HT-29 (cell line): Measurements from ENCODE around the gene CFHR2. TPM values are rescaled to one million over a fixed set of nuclear protein-coding genes. Genes with fewer than 3 reads are reported as not detected.
"Not testable (repeated sequence)": the region's sequence is repeated elsewhere in the genome, so short reads cannot be mapped to it uniquely, and the experiment has no call there.

Experiments
- DNase-seq: peaks from one replicate; pipeline ENCODE4 v3.0.0-alpha.2; 2015; ENCODE audit warnings: low spot score
- total RNA-seq: library from RNA; depleted of rRNA; stranded (reverse); fragments of >200 nt; shearing (Covaris generic); gene quantifications from 2 replicates; pipeline ENCODE4 v1.2.3, GENCODE V29; 2014; rRNA removed

Gene CFHR2
- total RNA-seq = not detected in 2 replicates

GRCh38 chr1:196943568-196943967, at the start of gene CFHR2:
Gene CFHR2 (plus strand): TSS chr1:196943738. CDS start chr1:196943881, 143 bp downstream.
- DNase-seq = not testable (repeated sequence)

- no peak for DNase-seq
These were observed 47.2 kb upstream of the CFHR2 start for GRCh38 chr1:196896355-196896754.

- no peak for DNase-seq
These were observed 46.2 kb upstream of the CFHR2 start for GRCh38 chr1:196897158-196897828.

GRCh38 chr1:196902344-196902743, 41.2 kb upstream of the CFHR2 start:
- no peak for DNase-seq

- peak; percentile 10 for DNase-seq
These were observed 33.3 kb upstream of the CFHR2 start for GRCh38 chr1:196910215-196910614.

- not testable (repeated sequence) for DNase-seq
These were observed 31.3 kb upstream of the CFHR2 start for GRCh38 chr1:196912283-196912682.

GRCh38 chr1:196926839-196927238, 16.7 kb upstream of the CFHR2 start:
- not testable (repeated sequence) for DNase-seq

- DNase-seq = not testable (repeated sequence)
These were observed 10.7 kb upstream of the CFHR2 start for GRCh38 chr1:196932853-196933252.

- no peak for DNase-seq
These were observed 9.9 kb upstream of the CFHR2 start for GRCh38 chr1:196933531-196934189.

- not testable (repeated sequence) for DNase-seq
These were observed 2.1 kb upstream of the CFHR2 start for GRCh38 chr1:196941474-196941873.

- DNase-seq = no peak
These were observed 8.3 kb downstream of the CFHR2 start for GRCh38 chr1:196951711-196952394.

- no peak for DNase-seq
These were observed 11.2 kb downstream of the CFHR2 start for GRCh38 chr1:196954778-196955177.

GRCh38 chr1:196955926-196956325, 12.4 kb downstream of the CFHR2 start:
- DNase-seq = no peak

- no peak for DNase-seq
These were observed 17.3 kb downstream of the CFHR2 start for GRCh38 chr1:196960854-196961253.

GRCh38 chr1:196970182-196970581, 26.6 kb downstream of the CFHR2 start:
- DNase-seq = no peak

- DNase-seq = no peak
These were observed 32.7 kb downstream of the CFHR2 start for GRCh38 chr1:196976278-196976677.

GRCh38 chr1:196977278-196977677, 33.7 kb downstream of the CFHR2 start, which contains the start of gene CFHR5:
Gene CFHR5 (plus strand): TSS chr1:196977556. CDS start chr1:196977665, 109 bp downstream.
- DNase-seq = no peak

- DNase-seq = no peak
These were observed 37.3 kb downstream of the CFHR2 start for GRCh38 chr1:196980859-196981258.

GRCh38 chr1:196982247-196982646, 38.7 kb downstream of the CFHR2 start:
- DNase-seq = not testable (repeated sequence)

GRCh38 chr1:196991919-196992651, 48.5 kb downstream of the CFHR2 start:
- DNase-seq = peak; percentile 32

GRCh38 chr1:196993916-196994315, 50.4 kb downstream of the CFHR2 start:
- no peak for DNase-seq

GRCh38 chr1:196997423-196997822, 53.9 kb downstream of the CFHR2 start:
- no peak for DNase-seq
